ENCODE data around the gene PIEZO1. TPM values are rescaled to one million over a fixed set of nuclear protein-coding genes. Genes with fewer than 3 reads are reported as not detected.

Gene PIEZO1
- total and polyA plus RNA-seq, 10 of the 15 experiments (the other 5 are each of a cell fraction or from before 2014, with no cell fraction given), result 1.3 to 169 (median 33.4) TPM

DNA sequence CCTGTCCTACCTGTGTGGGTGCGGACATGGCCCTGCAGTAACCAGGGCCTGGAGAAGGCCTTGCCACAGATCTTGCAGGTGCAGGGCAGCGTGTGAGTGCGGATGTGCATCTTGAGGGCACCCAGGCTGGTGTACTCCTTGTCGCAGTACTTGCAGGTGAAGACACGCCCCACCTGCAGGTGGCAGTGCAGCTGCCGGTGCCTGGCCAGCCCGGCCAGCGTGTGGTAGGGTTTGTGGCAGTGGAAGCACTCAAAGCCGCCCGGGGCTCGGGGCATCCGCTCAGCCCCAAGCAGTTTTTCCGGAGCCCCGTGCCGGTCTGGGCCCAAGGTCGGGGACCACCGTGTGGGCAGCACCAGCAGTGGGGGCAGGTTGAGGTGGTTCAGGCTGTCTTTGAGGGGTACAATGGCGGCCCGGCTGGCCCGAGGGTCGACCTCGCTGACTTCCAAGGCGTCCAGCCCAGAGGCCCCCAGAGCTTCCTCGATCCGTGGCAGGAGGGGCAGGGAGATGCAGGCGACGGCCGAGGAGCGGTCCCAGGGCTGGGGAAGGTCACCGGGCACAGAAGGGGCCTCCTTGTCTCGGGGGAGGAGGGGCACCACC is 103.8 kb downstream of the PIEZO1 start (continued):
- TF ChIP-seq CHD2 (IDR thresholded peaks at IDR 0.05; ENCODE audit: borderline replicate concordance, low read depth, low read length) (no peak), POU2F2 (IDR thresholded peaks at IDR 0.05; ENCODE audit: borderline replicate concordance, low read depth, low read length) (0 out of 3 replicates have a peak, but pooled peaks have one; percentile 11), SMAD5 (IDR thresholded peaks at IDR 0.05; ENCODE audit: low read depth) (0 out of 2 replicates have a peak, but pooled peaks have one; percentile 20), SIN3A (IDR thresholded peaks at IDR 0.05; ENCODE audit: low read depth, low read length) (no peak), RBBP5 (conservative IDR thresholded peaks at IDR 0.05) (no peak), POLR2AphosphoS2 (IDR thresholded peaks at IDR 0.05; ENCODE audit: low read depth, low read length) (no peak), IKZF2 (IDR thresholded peaks at IDR 0.05) (no peak), RAD21 (IDR thresholded peaks at IDR 0.05; ENCODE audit: insufficient read depth, low read depth, low read length) (peak; percentile 52; the same call in 1 of the 2 replicates), ZNF622 (IDR thresholded peaks at IDR 0.05) (no peak), MYC (IDR thresholded peaks at IDR 0.05; ENCODE audit: insufficient read depth, insufficient read length, insufficient replicate concordance, low read length, severe bottlenecking) (no peak), HDGF (IDR thresholded peaks at IDR 0.05) (peak; percentile 65; the same call in 1 of the 2 replicates), STAT1 (conservative IDR thresholded peaks at IDR 0.05) (no peak), CHD4 (IDR thresholded peaks at IDR 0.05) (peak; percentile 2; the same call in 1 of the 2 replicates), BRCA1 (IDR thresholded peaks at IDR 0.05; ENCODE audit: low read depth, low read length) (no peak), CBFB (IDR thresholded peaks at IDR 0.05; ENCODE audit: low read depth) (0 out of 2 replicates have a peak, but pooled peaks have one; percentile 39), TCF7 (IDR thresholded peaks at IDR 0.05; ENCODE audit: borderline replicate concordance) (no peak)
- TF ChIP-seq, protein P1, sequence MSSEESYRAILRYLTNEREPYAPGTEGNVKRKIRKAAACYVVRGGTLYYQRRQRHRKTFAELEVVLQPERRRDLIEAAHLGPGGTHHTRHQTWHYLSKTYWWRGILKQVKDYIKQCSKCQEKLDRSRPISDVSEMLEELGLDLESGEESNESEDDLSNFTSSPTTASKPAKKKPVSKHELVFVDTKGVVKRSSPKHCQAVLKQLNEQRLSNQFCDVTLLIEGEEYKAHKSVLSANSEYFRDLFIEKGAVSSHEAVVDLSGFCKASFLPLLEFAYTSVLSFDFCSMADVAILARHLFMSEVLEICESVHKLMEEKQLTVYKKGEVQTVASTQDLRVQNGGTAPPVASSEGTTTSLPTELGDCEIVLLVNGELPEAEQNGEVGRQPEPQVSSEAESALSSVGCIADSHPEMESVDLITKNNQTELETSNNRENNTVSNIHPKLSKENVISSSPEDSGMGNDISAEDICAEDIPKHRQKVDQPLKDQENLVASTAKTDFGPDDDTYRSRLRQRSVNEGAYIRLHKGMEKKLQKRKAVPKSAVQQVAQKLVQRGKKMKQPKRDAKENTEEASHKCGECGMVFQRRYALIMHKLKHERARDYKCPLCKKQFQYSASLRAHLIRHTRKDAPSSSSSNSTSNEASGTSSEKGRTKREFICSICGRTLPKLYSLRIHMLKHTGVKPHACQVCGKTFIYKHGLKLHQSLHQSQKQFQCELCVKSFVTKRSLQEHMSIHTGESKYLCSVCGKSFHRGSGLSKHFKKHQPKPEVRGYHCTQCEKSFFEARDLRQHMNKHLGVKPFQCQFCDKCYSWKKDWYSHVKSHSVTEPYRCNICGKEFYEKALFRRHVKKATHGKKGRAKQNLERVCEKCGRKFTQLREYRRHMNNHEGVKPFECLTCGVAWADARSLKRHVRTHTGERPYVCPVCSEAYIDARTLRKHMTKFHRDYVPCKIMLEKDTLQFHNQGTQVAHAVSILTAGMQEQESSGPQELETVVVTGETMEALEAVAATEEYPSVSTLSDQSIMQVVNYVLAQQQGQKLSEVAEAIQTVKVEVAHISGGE (CRISPR knock-in tag; IDR thresholded peaks at IDR 0.05), result no peak
- TF ChIP-seq, protein P2, sequence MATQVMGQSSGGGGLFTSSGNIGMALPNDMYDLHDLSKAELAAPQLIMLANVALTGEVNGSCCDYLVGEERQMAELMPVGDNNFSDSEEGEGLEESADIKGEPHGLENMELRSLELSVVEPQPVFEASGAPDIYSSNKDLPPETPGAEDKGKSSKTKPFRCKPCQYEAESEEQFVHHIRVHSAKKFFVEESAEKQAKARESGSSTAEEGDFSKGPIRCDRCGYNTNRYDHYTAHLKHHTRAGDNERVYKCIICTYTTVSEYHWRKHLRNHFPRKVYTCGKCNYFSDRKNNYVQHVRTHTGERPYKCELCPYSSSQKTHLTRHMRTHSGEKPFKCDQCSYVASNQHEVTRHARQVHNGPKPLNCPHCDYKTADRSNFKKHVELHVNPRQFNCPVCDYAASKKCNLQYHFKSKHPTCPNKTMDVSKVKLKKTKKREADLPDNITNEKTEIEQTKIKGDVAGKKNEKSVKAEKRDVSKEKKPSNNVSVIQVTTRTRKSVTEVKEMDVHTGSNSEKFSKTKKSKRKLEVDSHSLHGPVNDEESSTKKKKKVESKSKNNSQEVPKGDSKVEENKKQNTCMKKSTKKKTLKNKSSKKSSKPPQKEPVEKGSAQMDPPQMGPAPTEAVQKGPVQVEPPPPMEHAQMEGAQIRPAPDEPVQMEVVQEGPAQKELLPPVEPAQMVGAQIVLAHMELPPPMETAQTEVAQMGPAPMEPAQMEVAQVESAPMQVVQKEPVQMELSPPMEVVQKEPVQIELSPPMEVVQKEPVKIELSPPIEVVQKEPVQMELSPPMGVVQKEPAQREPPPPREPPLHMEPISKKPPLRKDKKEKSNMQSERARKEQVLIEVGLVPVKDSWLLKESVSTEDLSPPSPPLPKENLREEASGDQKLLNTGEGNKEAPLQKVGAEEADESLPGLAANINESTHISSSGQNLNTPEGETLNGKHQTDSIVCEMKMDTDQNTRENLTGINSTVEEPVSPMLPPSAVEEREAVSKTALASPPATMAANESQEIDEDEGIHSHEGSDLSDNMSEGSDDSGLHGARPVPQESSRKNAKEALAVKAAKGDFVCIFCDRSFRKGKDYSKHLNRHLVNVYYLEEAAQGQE (IDR thresholded peaks at IDR 0.05; ENCODE audit: low read depth, low read length), result no peak
- TF ChIP-seq, protein P3, sequence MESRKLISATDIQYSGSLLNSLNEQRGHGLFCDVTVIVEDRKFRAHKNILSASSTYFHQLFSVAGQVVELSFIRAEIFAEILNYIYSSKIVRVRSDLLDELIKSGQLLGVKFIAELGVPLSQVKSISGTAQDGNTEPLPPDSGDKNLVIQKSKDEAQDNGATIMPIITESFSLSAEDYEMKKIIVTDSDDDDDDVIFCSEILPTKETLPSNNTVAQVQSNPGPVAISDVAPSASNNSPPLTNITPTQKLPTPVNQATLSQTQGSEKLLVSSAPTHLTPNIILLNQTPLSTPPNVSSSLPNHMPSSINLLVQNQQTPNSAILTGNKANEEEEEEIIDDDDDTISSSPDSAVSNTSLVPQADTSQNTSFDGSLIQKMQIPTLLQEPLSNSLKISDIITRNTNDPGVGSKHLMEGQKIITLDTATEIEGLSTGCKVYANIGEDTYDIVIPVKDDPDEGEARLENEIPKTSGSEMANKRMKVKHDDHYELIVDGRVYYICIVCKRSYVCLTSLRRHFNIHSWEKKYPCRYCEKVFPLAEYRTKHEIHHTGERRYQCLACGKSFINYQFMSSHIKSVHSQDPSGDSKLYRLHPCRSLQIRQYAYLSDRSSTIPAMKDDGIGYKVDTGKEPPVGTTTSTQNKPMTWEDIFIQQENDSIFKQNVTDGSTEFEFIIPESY (IDR thresholded peaks at IDR 0.05), result no peak
- TF ChIP-seq, protein P4, sequence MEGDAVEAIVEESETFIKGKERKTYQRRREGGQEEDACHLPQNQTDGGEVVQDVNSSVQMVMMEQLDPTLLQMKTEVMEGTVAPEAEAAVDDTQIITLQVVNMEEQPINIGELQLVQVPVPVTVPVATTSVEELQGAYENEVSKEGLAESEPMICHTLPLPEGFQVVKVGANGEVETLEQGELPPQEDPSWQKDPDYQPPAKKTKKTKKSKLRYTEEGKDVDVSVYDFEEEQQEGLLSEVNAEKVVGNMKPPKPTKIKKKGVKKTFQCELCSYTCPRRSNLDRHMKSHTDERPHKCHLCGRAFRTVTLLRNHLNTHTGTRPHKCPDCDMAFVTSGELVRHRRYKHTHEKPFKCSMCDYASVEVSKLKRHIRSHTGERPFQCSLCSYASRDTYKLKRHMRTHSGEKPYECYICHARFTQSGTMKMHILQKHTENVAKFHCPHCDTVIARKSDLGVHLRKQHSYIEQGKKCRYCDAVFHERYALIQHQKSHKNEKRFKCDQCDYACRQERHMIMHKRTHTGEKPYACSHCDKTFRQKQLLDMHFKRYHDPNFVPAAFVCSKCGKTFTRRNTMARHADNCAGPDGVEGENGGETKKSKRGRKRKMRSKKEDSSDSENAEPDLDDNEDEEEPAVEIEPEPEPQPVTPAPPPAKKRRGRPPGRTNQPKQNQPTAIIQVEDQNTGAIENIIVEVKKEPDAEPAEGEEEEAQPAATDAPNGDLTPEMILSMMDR (IDR thresholded peaks at IDR 0.05 in 2 of 3, conservative IDR thresholded peaks at IDR 0.05 in 1 of 3; ENCODE audit: control insufficient read depth in 2 of 3, extremely low read depth in 1 of 3, insufficient read depth in 1 of 3, low read depth in 3 of 3, low read length in 3 of 3), result peak; percentile 71 to 80 (median 79)

Measured in GM12878 (cell line).